ENCODE data around the gene SLC25A21.
"Not testable (repeated sequence)": the region's sequence is repeated elsewhere in the genome, so short reads cannot be mapped to it uniquely, and the experiment has no call there.

SLC25A21 gene

GRCh38 chr14:36863271-36863670, 309.1 kb downstream of the SLC25A21 start (continued):
- no peak for TF ChIP-seq ZNF571 (tag by site-specific recombination; IDR thresholded peaks at IDR 0.05)

DNA sequence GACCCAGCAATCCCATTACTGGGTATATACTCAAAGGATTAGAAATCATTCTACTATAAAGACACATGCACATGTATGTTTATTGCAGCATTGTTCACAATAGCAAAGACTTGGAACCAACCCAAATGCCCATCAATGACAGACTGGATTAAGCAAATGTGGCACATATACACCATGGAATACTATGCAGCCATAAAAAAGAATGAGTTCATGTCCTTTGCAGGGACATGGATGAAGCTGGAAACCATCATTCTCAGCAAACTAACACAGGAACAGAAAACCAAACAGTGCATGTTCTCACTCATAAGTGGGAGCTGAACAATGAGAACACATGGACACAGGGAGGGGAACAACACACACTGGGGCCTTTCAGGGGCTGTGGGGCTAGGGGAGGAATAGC, 310.2 kb downstream of the SLC25A21 start:
- H3K9me3 ChIP-seq (ENCODE audit: control insufficient read depth, insufficient read depth, low read depth, low read length); H3K27ac ChIP-seq (ENCODE audit: extremely low read depth, low read depth, low read length); H3K36me3 ChIP-seq (ENCODE audit: control insufficient read depth in 2 of 2, insufficient read depth in 1 of 2, low read length in 2 of 2); POLR2A ChIA-PET; H3K4me1 ChIP-seq (ENCODE audit: control insufficient read depth, insufficient read depth, low read length); H3K4me3 ChIP-seq (ENCODE audit: low read depth, low read length): not testable (repeated sequence)
- CTCF ChIA-PET: interaction anchor here (1.5 kb wide), 1 partner anchor 80 kb away, joined by 3 read pairs; no protein-coding TSS in a partner anchor
- TF ChIP-seq ZNF146 (tag by site-specific recombination; IDR thresholded peaks at IDR 0.05): peak; percentile 95

DNA sequence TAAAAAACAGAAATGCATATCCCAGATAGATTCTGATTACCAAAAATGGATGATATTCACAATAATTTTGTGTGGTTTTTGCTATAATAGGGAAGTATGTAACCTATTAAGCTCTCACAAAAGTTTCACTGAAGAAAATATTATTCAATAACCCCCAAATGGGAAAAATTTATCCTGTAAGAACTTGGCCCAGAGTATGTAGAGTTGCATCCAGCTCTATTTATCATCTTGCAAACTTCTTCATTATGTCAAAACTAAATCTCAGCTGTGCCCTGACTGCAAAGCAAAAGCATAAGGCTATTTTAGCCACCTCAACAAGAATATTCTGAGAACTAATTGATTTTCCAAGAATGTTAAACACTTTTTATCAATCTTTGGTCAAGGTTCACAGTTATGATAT, 311.6 kb downstream of the SLC25A21 start:
- H3K4me3 ChIP-seq (ENCODE audit: low read depth, low read length): no peak overlapping the region
- TF ChIP-seq ZNF324 (tag by site-specific recombination; IDR thresholded peaks at IDR 0.05): no peak
- no peaks in the 10 kb centered on the region for H3K9me3 ChIP-seq (ENCODE audit: control insufficient read depth, insufficient read depth, low read depth, low read length)
- H3K27ac ChIP-seq (ENCODE audit: extremely low read depth, low read depth, low read length): no peak overlapping the region
- no peaks in the 10 kb centered on the region for H3K36me3 ChIP-seq (ENCODE audit: control insufficient read depth in 2 of 2, insufficient read depth in 1 of 2, low read length in 2 of 2)
- POLR2A ChIA-PET: no interaction called here
- CTCF ChIA-PET: interaction anchor here (0.7 to 1.5 kb wide), 2 partner anchors 81 to 211 kb away, joined by 3 read pairs; no protein-coding TSS in a partner anchor
- peaks cover 19% of the 10 kb centered on the region for H3K4me1 ChIP-seq (ENCODE audit: control insufficient read depth, insufficient read depth, low read length)

DNA sequence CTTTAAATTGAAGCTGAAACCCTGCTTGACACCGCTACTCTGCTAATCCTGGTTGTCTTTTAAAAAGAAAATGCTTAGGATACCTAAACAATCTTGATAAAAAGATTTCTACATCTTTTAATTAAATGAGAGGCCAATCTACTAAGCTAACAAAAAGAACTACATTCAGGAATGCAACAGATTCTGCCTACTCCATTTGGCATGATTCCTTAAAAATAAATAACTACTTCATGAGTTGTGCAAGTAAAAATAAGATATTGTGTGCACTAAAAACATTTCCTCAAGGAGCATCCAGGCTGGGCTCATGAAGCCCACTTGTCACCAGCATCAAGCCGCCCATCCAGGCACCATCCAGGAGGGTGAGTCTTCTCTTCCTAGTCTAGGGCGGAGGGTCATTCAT, 313.3 kb downstream of the SLC25A21 start:
- TF ChIP-seq, protein P1, sequence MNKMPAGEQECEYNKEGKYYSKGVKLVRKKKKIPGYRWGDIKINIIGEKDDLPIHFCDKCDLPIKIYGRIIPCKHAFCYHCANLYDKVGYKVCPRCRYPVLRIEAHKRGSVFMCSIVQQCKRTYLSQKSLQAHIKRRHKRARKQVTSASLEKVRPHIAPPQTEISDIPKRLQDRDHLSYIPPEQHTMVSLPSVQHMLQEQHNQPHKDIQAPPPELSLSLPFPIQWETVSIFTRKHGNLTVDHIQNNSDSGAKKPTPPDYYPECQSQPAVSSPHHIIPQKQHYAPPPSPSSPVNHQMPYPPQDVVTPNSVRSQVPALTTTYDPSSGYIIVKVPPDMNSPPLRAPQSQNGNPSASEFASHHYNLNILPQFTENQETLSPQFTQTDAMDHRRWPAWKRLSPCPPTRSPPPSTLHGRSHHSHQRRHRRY (tag by site-specific recombination; IDR thresholded peaks at IDR 0.05): no peak
- TF ChIP-seq, protein P2, sequence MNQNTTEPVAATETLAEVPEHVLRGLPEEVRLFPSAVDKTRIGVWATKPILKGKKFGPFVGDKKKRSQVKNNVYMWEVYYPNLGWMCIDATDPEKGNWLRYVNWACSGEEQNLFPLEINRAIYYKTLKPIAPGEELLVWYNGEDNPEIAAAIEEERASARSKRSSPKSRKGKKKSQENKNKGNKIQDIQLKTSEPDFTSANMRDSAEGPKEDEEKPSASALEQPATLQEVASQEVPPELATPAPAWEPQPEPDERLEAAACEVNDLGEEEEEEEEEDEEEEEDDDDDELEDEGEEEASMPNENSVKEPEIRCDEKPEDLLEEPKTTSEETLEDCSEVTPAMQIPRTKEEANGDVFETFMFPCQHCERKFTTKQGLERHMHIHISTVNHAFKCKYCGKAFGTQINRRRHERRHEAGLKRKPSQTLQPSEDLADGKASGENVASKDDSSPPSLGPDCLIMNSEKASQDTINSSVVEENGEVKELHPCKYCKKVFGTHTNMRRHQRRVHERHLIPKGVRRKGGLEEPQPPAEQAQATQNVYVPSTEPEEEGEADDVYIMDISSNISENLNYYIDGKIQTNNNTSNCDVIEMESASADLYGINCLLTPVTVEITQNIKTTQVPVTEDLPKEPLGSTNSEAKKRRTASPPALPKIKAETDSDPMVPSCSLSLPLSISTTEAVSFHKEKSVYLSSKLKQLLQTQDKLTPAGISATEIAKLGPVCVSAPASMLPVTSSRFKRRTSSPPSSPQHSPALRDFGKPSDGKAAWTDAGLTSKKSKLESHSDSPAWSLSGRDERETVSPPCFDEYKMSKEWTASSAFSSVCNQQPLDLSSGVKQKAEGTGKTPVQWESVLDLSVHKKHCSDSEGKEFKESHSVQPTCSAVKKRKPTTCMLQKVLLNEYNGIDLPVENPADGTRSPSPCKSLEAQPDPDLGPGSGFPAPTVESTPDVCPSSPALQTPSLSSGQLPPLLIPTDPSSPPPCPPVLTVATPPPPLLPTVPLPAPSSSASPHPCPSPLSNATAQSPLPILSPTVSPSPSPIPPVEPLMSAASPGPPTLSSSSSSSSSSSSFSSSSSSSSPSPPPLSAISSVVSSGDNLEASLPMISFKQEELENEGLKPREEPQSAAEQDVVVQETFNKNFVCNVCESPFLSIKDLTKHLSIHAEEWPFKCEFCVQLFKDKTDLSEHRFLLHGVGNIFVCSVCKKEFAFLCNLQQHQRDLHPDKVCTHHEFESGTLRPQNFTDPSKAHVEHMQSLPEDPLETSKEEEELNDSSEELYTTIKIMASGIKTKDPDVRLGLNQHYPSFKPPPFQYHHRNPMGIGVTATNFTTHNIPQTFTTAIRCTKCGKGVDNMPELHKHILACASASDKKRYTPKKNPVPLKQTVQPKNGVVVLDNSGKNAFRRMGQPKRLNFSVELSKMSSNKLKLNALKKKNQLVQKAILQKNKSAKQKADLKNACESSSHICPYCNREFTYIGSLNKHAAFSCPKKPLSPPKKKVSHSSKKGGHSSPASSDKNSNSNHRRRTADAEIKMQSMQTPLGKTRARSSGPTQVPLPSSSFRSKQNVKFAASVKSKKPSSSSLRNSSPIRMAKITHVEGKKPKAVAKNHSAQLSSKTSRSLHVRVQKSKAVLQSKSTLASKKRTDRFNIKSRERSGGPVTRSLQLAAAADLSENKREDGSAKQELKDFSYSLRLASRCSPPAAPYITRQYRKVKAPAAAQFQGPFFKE (tag by site-specific recombination; IDR thresholded peaks at IDR 0.05; ENCODE audit: borderline replicate concordance): no peak
- TF ChIP-seq SETDB1 (IDR thresholded peaks at IDR 0.05; ENCODE audit: insufficient read length, low read length) (no peak), IKZF3 (tag by site-specific recombination; IDR thresholded peaks at IDR 0.05) (no peak), ZSCAN16 (tag by site-specific recombination; IDR thresholded peaks at IDR 0.05) (no peak), ZNF521 (tag by site-specific recombination; IDR thresholded peaks at IDR 0.05) (no peak), PRDM1 (tag by site-specific recombination; IDR thresholded peaks at IDR 0.05) (no peak), ZNF302 (tag by site-specific recombination; IDR thresholded peaks at IDR 0.05; ENCODE audit: low read depth) (no peak), ZNF670 (tag by site-specific recombination; IDR thresholded peaks at IDR 0.05; ENCODE audit: low read depth) (no peak), ZFHX2 (tag by site-specific recombination; conservative IDR thresholded peaks at IDR 0.05) (no peak), ZNF114 (tag by site-specific recombination; IDR thresholded peaks at IDR 0.05) (no peak), ZNF280D (tag by site-specific recombination; IDR thresholded peaks at IDR 0.05) (no peak), ZNF404 (tag by site-specific recombination; IDR thresholded peaks at IDR 0.05) (no peak)
- Histone ChIP-seq H3K4me1 (ENCODE audit: control insufficient read depth, insufficient read depth, low read length) (peaks cover 17% of the 10 kb centered on the region), H3K27ac (ENCODE audit: extremely low read depth, low read depth, low read length) (no peak overlapping the region), H3K9me3 (ENCODE audit: control insufficient read depth, insufficient read depth, low read depth, low read length) (no peaks in the 10 kb centered on the region), H3K4me3 (ENCODE audit: low read depth, low read length) (no peak overlapping the region), H3K36me3 (ENCODE audit: control insufficient read depth in 2 of 2, insufficient read depth in 1 of 2, low read length in 2 of 2) (no peaks in the 10 kb centered on the region)
- CTCF ChIA-PET: no interaction called here
- POLR2A ChIA-PET: no interaction called here
